IPS DF 4.7 (cell line): Measurements from ENCODE around the gene ATXN7.

Source experiments
- DNase-seq: peaks from one replicate; pipeline ENCODE4 v3.0.0-alpha.2; 2013; ENCODE audit warnings: low spot score; ENCODE audit errors: extremely low read depth

ATXN7 gene

DNA sequence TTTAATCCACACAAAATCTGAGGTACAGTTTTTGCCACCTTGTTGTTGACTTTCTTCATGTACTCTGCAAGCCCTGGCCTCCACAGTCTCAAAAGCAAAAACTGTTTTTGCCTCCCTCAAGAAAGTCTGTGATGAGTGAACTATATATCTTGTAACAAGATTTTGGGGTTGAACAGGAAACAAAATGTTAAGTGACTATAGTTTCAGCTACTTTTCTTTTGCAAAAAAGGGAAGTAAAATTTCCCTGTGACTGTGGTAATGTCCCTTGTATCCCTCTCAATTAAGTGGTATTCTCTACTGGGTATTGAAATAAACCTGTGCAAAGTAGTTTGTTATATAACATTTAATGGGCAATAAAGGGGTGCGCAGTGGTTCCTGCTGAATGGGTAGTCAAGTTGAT is 69.8 kb downstream of the ATXN7 start:
- DNase-seq = no peak

DNA sequence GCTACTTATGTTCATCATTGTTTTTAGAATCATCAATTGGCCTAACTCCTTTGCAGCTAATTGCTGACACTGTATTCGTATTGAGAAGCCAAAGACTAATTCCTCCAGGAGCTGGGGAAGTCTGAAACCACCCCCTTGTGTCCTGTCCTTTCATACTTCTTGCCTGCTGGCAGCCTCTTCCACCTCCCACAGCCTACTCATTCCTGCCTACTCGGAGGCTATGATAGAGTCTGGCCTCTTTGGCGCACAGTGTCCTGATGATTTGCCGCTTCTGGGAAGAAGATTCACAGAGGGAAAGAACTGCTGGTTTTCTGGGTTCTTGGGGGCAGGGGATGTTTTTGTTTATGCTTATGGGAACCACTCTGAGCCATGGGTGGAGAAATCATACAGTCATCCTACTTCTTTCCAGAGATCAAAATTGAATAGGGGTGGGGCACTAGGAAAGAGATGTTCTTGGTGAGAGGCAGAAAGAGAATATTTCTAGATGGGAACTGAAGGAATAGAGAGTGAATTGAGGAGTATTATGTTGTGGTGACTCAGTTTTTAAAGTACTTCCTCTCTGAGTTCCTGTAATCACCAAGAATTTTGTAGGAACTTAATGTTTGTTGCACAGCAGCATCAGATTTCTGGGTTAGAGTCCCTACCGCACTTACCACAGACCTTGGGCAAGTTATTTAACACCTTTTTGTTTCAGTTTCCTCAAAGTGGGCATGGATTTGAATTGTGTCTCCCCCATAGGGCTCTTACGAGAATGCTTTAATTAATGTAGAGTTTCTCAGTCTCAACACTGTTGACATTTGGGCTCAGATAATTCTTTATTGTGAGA is 70.6 kb downstream of the ATXN7 start:
- no peak for DNase-seq

DNA sequence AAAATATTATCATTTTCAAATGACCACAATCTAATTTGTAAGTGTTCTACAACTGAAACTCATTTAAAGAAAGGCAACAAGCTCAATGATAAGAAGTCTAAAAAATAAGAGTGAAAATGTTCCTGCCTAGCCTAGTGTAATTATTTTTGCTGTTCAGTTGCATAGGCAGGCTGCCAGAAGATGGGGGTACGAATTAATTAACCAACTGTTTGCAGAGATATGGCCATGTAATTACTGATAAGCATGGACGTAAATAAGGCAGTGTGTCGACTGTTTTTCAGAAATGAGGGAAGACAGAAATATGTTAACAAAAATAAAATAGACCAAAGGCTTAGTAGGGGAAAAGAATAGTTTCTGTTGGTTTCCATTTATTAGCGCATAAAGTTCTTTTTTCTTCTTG is 73.3 kb downstream of the ATXN7 start:
- no peak for DNase-seq

DNA sequence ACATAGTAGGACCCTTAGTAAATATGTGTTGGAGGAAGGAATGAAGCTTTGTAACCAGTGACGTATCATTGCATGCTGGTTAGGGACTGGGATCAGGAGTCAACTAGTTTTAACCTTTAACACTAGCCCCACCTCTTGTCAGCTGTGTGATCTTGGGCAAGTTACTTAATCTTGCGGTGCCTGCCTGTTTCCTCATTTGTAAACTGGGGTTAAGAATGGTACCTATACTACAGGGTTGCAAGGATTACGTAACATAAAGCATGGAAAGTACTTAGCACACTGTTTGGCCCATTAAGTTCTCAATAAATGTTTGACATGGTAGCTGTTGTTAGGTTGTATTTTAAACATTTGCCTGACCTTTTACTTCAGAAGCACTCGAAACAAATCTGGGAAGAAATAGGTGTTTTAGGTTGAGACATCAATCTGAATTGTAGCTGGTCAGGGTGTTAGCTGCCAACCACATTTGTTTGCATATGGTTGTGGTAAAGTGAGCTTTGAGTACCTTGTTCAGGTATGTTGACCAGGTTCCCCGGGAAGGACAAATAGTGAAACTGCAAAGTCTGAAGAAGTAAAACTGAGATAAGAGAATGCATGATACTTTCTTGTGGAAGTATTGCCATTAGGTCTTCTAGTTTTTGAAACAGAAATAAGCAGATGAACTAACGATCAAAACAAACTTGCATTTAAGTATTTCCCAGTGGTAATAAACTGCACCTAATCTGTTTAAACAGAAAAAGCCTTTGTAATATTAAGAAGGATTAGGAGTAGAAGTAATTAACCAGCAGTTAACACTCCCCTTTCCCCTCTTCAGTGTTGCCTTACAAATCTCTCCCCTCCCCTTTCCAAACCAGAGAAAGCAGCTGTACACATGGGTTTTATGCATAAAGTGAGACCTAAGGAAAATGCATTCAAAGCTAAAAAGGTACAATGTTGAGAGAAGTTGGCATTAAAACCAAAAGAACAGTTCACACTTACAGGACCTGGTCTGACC is 74.3 kb downstream of the ATXN7 start:
- DNase-seq = no peak

DNA sequence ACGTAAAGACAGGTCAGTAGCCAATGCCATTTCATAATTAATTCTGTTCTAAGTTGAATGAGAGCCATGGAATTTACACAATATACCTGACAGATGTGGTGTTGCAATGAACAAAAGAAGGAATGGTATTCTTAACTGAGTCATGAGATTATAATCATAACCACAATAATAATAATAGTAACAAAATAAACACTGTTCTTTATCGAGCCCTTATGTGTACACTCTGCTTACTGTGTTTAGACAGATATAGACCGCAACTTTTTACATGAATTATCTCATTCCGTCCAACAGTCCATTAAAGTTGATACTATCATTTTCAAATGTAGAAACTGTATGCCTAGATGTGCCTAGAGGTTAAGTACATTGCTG is 76.7 kb downstream of the ATXN7 start:
- no peak for DNase-seq

DNA sequence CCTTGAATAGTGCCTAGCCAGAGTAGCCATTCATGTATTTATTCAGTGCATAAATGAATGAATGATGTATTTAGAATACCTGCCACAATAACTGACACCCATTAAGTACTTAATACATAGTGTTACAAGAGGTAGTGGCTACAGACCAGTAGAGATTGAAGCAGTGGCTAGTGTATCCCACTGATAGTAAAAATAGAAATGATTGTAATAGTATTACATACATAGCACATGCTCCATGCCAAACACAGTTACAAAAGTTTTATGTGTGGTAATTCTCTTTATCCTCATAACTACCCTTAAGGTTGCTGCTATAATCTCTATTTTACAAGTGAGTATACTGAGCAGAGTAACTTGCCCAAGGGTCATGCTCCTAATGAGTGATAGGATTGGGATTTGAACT is 78.9 kb downstream of the ATXN7 start:
- no peak for DNase-seq

DNA sequence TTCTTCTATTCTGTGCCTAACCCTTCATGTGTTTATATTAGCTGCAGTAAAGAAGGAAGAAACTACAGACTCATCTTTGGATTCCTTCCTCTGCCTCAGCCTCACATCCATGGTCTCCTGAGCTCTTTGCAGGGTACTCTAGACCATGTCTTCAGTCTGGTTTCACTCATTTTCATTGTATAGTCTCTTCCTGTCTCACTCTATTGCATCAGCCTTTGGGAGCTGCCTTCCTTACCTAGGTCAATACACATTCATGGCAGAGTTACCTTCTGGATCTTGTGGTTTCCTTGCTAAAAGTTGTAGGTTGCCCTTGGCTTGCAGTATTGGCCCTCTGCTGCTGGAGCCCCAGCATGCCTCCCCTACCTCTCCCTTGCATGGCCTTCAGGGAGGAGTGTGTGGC is 80.0 kb downstream of the ATXN7 start:
- DNase-seq = no peak

DNA sequence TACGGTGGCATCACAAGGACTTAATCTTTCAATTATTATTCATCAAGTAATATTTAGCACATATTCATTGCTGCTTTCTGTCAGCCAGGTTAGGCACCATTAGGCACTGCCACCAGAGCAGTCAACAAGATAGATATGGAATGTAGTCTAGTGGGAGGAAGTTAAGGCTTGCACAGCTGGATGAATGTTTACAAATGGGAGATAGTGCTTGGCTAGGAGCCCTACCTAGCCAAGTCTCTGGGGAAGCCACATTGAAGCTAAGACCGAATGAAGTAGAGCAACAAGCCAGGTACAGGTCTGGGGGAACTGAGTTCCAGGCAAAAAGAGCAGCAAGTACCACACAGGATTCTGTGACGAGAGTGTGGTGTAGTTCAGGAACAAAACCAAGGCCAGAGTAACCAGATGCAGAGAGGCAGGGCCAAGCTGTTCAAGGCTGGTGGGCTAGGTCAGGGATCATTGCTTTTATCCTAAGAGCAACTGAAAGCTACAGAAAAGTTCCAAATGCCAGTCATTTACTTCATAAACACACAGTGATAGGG is 82.0 kb downstream of the ATXN7 start:
- DNase-seq = no peak

DNA sequence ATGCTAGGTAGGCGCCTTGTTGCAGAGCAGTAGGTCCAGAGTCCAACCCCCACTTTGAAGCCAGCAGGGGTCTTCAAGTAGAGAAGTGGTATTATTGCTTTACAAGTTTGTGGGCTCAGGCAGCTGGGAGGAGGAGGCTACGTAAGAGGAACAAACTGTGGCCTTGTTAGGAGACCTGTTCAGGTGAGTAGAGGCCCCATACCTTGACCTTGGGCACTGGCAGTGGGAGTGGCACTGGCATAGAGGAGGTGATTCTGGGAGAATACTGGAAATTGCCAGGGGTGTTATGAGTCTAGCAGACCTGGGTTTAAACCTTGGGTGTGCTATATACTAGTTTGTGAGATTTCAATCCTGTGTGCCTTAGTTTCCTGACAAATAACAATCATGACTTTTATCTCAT is 83.1 kb downstream of the ATXN7 start:
- no peak for DNase-seq

DNA sequence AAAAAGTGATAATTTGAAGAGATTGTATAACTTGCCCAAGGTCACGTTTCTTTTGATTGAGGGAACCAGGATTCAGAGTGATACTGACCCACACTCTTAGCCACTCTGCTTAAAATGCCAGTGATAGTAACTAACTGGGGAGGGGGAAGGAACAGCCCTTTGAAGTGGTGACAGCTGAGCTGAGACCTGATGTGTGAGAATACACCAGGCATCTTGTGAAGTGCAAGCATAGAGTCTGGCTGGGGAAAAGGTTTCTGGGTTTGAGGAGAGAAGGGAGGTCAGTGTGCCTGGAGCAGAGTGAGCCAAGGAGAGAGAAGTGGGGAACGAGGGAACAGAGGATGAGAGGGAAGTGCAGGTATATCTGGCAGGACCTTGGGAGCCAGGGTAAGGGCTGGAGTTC is 83.9 kb downstream of the ATXN7 start:
- no peak for DNase-seq

DNA sequence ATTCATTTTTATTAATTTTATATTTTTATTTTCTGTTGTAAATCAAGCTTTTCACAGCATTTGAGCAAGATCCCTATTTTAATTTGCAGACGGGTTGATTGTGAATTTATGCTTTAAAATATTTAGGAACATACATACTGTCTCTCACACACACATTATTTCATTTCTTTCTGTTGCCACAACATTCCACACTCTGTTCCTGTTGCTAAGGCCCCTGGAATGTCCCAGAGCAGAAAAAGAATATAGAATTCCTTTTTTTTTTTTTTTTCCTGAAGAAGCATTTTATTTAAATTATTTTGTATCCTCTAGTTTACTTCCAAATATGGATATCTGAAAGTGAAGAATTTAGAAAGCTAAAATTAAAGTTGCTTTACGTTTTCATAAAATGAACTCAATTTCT is 85.3 kb downstream of the ATXN7 start:
- DNase-seq = no peak

DNA sequence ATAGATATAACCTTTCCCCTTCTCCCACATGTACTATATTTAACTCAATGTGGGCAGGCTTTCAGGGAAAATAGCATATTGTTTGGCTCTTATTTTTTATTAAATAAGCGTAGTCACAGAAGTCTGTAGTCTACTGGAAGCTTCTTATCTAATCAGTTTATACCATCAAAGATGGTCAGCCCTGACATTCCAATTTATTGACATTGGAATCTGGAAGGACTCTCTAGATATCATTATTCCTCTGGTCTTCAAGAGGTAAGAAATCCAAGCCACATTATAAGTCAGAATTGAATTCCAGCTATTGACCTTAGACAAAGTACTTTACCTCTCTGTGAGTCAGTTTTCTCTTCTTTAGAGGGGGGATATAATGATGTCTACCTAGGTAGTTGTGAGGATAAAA is 87.0 kb downstream of the ATXN7 start:
- DNase-seq = no peak

DNA sequence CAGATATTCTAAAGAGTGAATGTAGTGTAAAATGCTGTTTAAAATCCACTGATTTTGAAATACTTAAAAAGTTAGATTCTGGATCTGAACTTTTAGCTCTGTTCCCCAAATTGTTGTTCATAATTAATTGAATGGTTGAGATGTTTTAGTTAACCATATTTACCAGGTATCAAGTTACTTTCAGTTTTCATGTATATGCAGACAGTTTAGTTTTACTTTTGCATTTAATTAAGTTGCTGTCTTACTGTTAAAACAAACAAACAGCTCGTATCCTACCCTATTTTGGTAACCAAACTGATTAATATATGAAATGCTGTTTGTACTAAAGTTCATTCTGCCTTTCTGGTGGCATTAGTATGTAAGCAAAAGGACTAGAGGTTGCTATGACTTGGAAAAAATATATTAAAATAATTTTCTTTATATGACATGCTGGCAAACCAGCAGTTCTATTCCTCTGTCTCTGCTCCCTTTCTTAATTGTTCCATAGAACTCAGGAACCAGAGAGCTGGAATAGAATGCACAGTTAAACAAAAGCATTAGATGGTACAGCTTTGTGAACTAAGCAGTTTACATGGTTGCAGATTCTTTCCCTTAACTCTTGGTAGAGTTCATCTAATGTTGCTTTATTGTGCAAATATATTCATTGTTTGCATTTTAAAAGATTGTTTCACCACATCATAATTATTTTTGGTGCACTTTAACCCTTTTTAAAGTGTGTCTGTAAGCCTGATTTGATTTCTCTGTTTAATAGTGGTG is 88.0 kb downstream of the ATXN7 start:
- DNase-seq = no peak

DNA sequence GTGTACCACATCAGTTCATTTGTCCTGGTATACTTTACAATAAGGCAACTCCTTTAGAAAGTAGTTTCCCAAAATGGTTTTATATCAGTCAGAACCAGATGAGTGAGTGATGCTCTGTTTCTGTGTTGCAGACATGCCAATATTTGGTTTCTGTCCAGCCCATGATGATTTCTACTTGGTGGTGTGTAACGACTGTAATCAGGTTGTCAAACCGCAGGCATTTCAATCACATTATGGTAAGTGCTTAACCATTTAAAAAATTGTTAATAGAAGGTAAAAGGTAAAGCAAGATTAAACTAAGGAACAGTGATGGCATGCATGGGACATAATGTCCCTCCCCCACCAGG is 88.6 kb downstream of the ATXN7 start:
- no peak for DNase-seq

DNA sequence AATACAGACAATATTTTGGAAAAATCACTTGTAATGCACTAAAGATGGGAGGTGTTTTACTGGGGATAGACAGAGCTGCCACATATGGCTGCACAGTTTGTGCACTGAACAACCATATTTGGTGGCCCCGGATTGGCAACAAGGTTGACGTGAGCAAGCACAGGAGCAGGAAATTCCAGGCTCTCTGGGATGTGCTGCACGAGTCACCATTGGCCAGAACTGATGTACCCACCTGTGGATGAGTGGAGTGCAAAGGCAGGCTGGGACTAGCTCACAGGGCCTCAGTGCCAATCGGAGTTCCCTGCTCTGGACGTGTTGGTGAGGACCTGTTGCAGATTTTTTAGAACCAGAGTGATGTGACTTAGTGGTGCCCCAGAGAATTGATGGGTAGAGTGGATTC is 90.5 kb downstream of the ATXN7 start:
- no peak for DNase-seq

DNA sequence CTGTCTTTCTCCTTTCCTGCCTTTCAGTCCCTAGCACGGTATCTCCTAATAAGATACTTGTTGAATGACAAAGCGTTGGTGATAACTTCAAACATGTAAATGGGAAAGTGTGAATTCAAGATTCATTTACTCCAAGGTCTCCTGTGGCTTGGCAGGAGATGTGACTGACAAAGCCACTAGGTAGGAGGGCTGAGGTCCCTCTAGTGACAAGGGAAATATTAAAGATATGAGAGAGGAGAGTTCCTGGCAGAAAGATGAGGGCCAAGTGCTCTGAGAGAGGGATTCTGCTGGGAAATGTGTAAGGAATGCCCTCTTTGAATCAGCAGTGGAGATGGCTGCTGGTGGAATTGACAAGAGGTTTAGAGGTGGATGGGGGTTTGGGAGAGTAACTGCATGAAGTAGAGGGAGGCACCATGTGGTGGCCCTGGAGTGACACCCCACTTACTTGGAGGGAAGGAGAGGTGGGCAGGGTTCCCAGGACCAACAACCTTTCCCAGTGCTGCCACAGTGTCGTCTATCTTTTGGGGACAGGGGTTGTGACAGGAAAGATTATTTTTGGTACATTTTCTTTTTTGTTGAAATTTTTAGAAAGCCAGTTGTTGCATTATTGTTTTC is 91.5 kb downstream of the ATXN7 start:
- DNase-seq = no peak

DNA sequence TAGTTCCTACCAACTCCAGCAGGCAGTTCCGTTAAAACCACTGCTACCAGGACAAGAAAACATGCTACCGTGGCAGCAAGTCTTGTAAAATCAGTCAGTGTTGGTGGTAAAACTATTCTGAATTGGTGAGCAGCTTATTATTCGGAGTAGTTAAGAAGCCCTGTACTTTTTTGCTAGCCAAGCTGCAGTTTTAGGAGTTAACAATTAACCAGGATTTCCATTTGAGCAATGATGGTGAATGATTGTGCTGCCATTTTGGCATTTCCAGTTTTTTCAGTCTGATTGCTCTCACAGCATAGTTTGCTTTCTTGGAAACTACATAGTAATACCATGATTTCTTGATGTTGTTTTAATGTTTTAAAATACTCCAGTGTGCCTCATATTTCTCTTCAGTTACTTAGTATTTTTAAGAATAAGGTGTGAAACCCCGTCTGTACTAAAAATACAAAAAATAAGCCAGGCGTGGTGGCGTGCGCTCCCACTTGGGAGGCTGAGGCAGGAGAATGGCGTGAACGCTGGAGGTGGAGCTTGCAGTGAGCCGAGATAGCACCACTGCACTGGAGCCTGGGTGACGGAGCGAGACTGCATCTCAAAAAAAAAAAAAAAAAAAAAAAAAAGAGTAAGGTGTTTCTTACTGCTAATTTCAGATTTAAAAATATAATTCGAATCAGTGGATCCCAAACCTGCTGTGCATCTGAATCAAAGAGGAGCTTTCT is 92.3 kb downstream of the ATXN7 start:
- DNase-seq = no peak

DNA sequence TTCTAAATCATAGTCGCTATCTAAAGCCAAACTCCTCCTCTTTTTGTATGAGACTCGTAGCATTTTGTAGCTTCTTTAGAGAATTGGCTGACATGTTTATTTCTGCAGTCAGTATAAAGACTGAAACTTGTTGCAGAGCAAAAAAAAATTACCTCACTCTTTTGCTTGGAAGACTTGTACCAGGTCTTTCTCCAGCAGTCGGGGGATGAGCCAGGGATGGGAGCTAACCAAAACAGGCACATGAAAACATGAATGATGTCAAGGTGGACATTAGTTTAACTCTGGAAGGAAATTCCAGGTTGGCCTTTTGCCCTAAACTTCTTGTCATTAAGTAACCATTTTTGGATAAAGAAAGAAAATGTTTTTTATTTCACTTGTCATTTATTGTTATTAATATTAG is 95.5 kb downstream of the ATXN7 start:
- DNase-seq = no peak

DNA sequence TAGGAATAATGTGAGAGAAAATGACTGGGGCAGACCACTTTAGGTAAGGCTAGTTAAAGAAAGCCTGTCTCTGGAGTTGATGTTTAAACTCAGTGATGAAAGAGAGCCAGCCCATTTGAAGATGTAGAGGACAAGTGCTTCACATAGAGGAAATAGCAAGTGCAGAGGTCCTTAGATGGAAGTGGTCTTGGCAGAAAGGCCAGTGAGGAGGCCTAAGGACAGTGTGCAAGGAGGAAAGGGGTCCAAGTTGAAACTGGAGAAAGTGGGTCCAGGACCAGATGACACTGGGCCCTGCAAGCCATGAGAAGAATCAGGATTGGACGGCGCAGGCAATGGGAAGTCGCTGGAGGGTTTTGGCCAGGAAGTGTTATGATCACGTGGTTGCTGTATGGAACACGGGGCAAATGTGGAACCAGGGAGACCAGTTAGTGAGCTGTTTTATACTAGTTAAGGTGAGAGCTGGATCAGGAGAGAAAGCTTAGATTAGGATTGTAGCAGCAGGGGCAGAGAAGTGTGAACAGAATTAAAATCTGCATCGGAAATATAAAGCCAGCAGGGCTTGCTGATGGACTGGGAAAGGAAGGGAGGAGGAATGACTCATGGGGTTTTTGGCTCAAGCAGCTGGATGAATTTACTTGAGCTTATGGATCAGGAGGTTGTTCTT is 96.5 kb downstream of the ATXN7 start:
- no peak for DNase-seq

DNA sequence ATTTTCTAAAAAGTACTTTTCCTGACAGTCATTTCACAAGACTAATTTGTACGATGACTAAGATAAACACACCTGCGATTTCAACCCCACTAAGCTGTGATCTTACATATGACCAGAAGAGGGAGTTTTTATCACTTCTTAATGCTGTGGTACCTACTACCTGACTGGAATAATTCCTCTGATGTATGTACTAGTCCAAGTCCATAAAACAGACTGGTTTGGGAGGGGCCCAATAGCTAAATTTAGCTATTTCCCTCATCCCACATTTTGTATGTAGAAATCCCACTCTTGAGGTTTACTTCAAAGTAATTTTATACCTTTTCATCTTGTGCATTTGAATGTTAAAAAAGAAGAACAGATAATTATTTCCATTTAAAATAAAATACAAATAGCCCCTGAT is 98.2 kb downstream of the ATXN7 start:
- DNase-seq = no peak
